ENCODE measurements around the gene CCDC88B.
A peak's percentile ranks its signal among the peaks of the same experiment; 100 is the strongest.

Gene CCDC88B

GRCh38 chr11:64372021-64372420 is 32.0 kb downstream of the CCDC88B start (continued):
- TF ChIP-seq SETDB1 (IDR thresholded peaks at IDR 0.05; ENCODE audit: insufficient read length, low read length) (no peak), GLIS2 (tag by site-specific recombination; IDR thresholded peaks at IDR 0.05) (0 out of 2 replicates have a peak, but pooled peaks have one; percentile 21)

DNA sequence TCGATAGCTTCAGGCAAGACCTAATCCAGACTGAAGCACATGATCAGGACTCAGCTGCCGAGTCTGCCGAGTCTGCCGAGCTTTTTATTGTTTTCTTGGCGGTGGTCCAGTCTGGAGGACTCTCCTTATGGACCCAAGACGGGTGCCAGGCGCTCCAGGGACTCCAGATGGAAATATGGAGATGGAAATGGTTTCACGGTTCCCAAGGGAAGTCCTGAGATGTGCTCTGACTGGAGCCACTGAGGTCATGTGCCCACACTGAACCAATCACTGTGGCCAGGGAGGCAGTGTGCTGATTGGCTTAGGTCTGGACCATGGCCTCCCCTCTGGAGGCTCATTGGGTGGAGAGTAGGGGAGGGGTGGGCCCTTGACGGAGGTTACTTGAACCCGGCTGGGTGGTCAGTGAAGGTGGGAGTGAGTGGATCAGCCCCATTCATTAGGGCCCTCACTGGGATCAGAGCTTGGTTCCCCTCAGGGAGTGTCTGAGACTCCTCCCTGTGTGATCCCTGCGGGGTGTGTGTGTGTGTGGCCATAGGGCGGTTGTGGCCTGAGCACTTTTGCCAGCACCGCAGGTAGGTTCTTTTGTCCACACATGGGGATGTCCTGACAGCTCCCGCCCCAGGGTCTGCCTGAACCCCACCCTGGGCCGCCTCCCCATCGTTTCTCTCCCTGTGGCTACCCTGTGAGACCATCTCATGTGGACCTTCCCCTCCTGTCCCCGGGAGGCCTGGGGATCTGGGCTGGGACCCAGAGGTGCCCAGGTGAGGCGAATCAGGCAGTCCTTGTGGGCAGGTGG is 33.0 kb downstream of the CCDC88B start:
- ChIA-PET CTCF (interaction anchor here (0.6 to 1.7 kb wide), 2 partner anchors 37 to 77 kb away, joined by 3 to 5 read pairs; no protein-coding TSS in a partner anchor), POLR2A (interaction anchor here (1.2 kb wide), 1 partner anchor 55 kb away, joined by 4 read pairs; the partner anchor contains the start of gene PRDX5)
- no peaks in the 10 kb centered on the region for H3K4me1 ChIP-seq (ENCODE audit: control insufficient read depth, insufficient read depth, low read length)
- no peaks in the 10 kb centered on the region for H3K9me3 ChIP-seq (ENCODE audit: control insufficient read depth, insufficient read depth, low read depth, low read length)
- H3K4me3 ChIP-seq (ENCODE audit: low read depth, low read length): no peak overlapping the region
- no peak overlapping the region for H3K27ac ChIP-seq (ENCODE audit: extremely low read depth, low read depth, low read length)
- H3K36me3 ChIP-seq (ENCODE audit: control insufficient read depth in 2 of 2, insufficient read depth in 1 of 2, low read length in 2 of 2): peaks cover 0 to 13% of the 10 kb centered on the region in 2 experiments; a peak in 1 of 3 replicates
- TF ChIP-seq FEZF1 (tag by site-specific recombination; IDR thresholded peaks at IDR 0.05): no peak
- 0 out of 2 replicates have a peak, but pooled peaks have one; percentile 18 for TF ChIP-seq ZBTB48 (tag by site-specific recombination; IDR thresholded peaks at IDR 0.05)
- no peak for TF ChIP-seq YY1 (tag by site-specific recombination; IDR thresholded peaks at IDR 0.05)
- no peak for TF ChIP-seq ZNF26 (tag by site-specific recombination; IDR thresholded peaks at IDR 0.05)
- no peak for TF ChIP-seq ZNF184 (tag by site-specific recombination; IDR thresholded peaks at IDR 0.05)
- TF ChIP-seq, protein P1, sequence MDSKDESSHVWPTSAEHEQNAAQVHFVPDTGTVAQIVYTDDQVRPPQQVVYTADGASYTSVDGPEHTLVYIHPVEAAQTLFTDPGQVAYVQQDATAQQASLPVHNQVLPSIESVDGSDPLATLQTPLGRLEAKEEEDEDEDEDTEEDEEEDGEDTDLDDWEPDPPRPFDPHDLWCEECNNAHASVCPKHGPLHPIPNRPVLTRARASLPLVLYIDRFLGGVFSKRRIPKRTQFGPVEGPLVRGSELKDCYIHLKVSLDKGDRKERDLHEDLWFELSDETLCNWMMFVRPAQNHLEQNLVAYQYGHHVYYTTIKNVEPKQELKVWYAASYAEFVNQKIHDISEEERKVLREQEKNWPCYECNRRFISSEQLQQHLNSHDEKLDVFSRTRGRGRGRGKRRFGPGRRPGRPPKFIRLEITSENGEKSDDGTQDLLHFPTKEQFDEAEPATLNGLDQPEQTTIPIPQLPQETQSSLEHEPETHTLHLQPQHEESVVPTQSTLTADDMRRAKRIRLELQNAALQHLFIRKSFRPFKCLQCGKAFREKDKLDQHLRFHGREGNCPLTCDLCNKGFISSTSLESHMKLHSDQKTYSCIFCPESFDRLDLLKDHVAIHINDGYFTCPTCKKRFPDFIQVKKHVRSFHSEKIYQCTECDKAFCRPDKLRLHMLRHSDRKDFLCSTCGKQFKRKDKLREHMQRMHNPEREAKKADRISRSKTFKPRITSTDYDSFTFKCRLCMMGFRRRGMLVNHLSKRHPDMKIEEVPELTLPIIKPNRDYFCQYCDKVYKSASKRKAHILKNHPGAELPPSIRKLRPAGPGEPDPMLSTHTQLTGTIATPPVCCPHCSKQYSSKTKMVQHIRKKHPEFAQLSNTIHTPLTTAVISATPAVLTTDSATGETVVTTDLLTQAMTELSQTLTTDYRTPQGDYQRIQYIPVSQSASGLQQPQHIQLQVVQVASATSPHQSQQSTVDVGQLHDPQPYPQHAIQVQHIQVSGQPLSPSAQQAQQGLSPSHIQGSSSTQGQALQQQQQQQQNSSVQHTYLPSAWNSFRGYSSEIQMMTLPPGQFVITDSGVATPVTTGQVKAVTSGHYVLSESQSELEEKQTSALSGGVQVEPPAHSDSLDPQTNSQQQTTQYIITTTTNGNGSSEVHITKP (tag by site-specific recombination; IDR thresholded peaks at IDR 0.05): peak; percentile 89
- no peak for TF ChIP-seq ZSCAN16 (tag by site-specific recombination; IDR thresholded peaks at IDR 0.05)
- TF ChIP-seq HOXD13 (CRISPR knock-in tag; IDR thresholded peaks at IDR 0.05; ENCODE audit: borderline replicate concordance): no peak
- TF ChIP-seq ZNF610 (tag by site-specific recombination; IDR thresholded peaks at IDR 0.05; ENCODE audit: borderline replicate concordance): no peak
- peak; percentile 58; the same call in 1 of the 2 replicates for TF ChIP-seq SP3 (tag by site-specific recombination; IDR thresholded peaks at IDR 0.05)
- TF ChIP-seq IKZF3 (tag by site-specific recombination; IDR thresholded peaks at IDR 0.05): peak; percentile 65
- TF ChIP-seq ZNF274 (IDR thresholded peaks at IDR 0.05; ENCODE audit: low read length): no peak
- no peak for TF ChIP-seq ZNF274 (tag by site-specific recombination; IDR thresholded peaks at IDR 0.05; ENCODE audit: borderline replicate concordance)
- TF ChIP-seq ZNF19 (tag by site-specific recombination; IDR thresholded peaks at IDR 0.05; ENCODE audit: low read depth): no peak
- TF ChIP-seq SP2 (tag by site-specific recombination; IDR thresholded peaks at IDR 0.05): peak; percentile 57
- TF ChIP-seq ZNF48 (tag by site-specific recombination; IDR thresholded peaks at IDR 0.05): no peak
- TF ChIP-seq ZNF488 (tag by site-specific recombination; IDR thresholded peaks at IDR 0.05): no peak
- TF ChIP-seq ZBTB17 (tag by site-specific recombination; IDR thresholded peaks at IDR 0.05): peak; percentile 86
- no peak for TF ChIP-seq HIC1 (tag by site-specific recombination; IDR thresholded peaks at IDR 0.05)
- TF ChIP-seq ZNF529 (tag by site-specific recombination; IDR thresholded peaks at IDR 0.05; ENCODE audit: insufficient replicate concordance): no peak
- TF ChIP-seq EGR2 (tag by site-specific recombination; IDR thresholded peaks at IDR 0.05; ENCODE audit: low read depth): no peak
- TF ChIP-seq ZNF510 (tag by site-specific recombination; IDR thresholded peaks at IDR 0.05; ENCODE audit: insufficient replicate concordance): no peak
- 0 out of 2 replicates have a peak, but pooled peaks have one; percentile 6 for TF ChIP-seq ZNF561 (tag by site-specific recombination; IDR thresholded peaks at IDR 0.05; ENCODE audit: borderline replicate concordance)
- TF ChIP-seq ZNF341 (tag by site-specific recombination; IDR thresholded peaks at IDR 0.05; ENCODE audit: low read depth): peak; percentile 67
- TF ChIP-seq GLIS2 (tag by site-specific recombination; IDR thresholded peaks at IDR 0.05): peak; percentile 64
- TF ChIP-seq ZNF114 (tag by site-specific recombination; IDR thresholded peaks at IDR 0.05): no peak
- no peak for TF ChIP-seq ZNF626 (tag by site-specific recombination; IDR thresholded peaks at IDR 0.05)
- TF ChIP-seq GLIS1 (tag by site-specific recombination; IDR thresholded peaks at IDR 0.05): peak; percentile 23
